Activated CD8-positive, alpha-beta memory T cell treated with anti-CD3 and anti-CD28 coated beads for 36 hours (primary cell): ENCODE results near the gene CCL1. TPM values are rescaled to one million over a fixed set of nuclear protein-coding genes. Genes with fewer than 3 reads are reported as not detected.

ENCODE experiments used
- CTCF ChIA-PET: fragments of 350-600 bp; sonication (Branson Sonifier 250); formaldehyde crosslinking; loops from one replicate; lab custom pipeline; 2021; ENCODE audit warnings: antibody characterized with exemption; lab: Charles Lee
- POLR2A ChIA-PET: fragments of 350-600 bp; sonication (Branson Sonifier 250); formaldehyde crosslinking; loops from one replicate; lab custom pipeline; 2021; ENCODE audit warnings: antibody characterized with exemption; lab: Charles Lee
- total RNA-seq, 2 experiments: library from RNA; stranded (reverse); gene quantifications; one replicate each; pipeline ENCODE4 v1.2.3, GENCODE V29; 2021

The CCL1 gene
- total RNA-seq, 2 experiments from 2014 or later, result 20.3 to 21.9 TPM

- CTCF ChIA-PET, result no interaction called here
- POLR2A ChIA-PET, result no interaction called here
Observed at GRCh38 chr17:34319039-34319483, 44.0 kb downstream of the CCL1 start, which contains the start of gene CCL8. TSS of gene CCL8 (plus strand) at chr17:34319435. CDS start at chr17:34319502, 67 bp downstream.

GRCh38 chr17:34318474-34318873 is 44.6 kb downstream of the CCL1 start:
- POLR2A ChIA-PET, result no interaction called here
- CTCF ChIA-PET, result no interaction called here

DNA sequence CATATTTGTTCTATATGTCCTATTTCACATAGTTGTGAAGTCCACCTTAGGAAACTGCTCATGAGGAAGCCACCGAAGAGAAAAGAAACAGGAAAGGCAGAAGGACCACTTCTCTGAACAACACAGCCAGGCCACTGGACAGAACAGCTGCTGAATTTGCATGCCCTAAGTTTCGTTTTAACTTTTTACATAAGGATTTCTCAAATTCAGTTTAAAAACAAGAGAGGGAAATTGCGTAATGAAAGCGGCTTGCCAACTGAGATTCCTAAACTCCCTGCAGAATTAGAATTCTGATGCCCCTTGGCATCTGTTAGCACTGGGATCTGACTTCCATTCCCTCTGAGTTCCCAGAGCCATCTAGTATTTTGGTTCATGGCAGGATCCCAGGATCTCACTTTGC is 48.8 kb downstream of the CCL1 start:
- ChIA-PET POLR2A (no interaction called here), CTCF (no interaction called here)

DNA sequence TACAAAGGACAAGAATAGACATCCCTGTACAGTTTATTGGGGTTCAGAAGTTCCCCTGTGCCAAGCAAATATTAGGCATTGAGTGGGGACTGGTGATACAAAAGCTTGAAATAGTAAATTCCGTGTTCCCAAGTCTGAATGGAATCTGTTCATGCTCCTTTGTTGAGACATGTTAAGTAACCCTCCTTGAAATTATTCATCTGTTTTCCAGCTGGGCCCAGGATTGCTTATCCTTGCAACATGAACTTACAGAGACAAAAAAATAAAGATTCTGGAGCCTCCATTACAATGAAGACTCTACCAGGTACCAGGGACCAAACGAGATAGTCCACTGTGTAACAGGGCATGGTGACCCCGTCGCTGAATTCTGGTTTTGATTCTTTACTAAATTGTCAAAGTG is 49.9 kb downstream of the CCL1 start:
- CTCF ChIA-PET, result no interaction called here

DNA sequence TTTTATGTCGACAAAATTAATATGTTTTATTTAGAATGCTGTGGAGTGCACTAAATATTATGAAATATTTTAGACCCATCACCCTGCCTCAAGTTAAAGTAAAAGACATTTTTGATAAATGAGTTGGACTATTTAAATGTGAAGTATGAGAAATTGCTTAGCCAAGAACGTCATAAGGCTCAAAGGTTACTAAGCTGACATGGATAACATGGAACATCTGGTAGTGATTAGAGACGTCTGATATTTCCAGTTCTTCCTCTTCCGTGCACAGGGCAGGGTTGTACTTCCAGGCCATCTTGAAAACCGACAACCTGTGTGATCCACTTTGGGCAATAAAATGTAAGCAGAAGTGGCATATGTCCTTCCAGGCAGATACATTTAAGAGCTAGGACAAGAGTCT is 51.0 kb downstream of the CCL1 start:
- POLR2A ChIA-PET, result no interaction called here
- CTCF ChIA-PET, result no interaction called here

More for the DNA sequence above, 49.9 kb downstream of the CCL1 start:
- POLR2A ChIA-PET, result no interaction called here

GRCh38 chr17:34311291-34311690 is 51.7 kb downstream of the CCL1 start:
- ChIA-PET CTCF (no interaction called here), POLR2A (no interaction called here)

Other genes with a start within 250 kb of the CCL1 start
- gene CCL2, start 107.9 kb downstream of the CCL1 start, total RNA-seq, result not detected
- gene CCL7, start 93.0 kb downstream of the CCL1 start, total RNA-seq, result not detected
- not detected for gene CCL11, start 77.5 kb downstream of the CCL1 start, total RNA-seq
- not detected for gene CCL8, start 43.8 kb downstream of the CCL1 start, total RNA-seq
- not detected for gene CCL13, start 6.8 kb downstream of the CCL1 start, total RNA-seq
- under 1 TPM in 1 of 2 experiments, not detected in 1; 0.04 TPM for gene TMEM132E, start 216.3 kb upstream of the CCL1 start, total RNA-seq